CD4-positive, alpha-beta T cell treated with Interferon gamma for 1 hour (primary cell): ENCODE results near the gene TMEM163.

Source experiments
- DNase-seq: peaks from one replicate; pipeline ENCODE4 v3.0.0-alpha.2; 2020

The TMEM163 gene

DNA sequence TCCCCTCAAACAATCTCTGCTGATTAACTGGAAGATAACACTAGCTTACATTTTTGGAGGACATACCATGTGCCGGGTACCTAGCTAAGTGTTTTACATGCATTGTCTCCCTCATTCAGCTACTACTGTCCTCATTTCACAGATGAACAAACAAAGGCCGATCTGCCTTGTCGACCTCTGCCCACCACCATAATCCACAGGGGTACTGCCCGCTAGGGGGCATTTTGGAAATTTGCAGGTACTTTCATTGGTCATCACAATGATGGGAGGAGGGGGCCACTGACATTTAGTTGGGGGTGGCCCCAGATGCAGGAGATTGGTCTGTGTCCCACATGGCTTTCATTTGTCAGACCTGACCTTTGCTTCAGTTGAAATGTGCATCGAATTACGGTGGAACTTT, 3.9 kb upstream of the TMEM163 start:
- no peak for DNase-seq

DNA sequence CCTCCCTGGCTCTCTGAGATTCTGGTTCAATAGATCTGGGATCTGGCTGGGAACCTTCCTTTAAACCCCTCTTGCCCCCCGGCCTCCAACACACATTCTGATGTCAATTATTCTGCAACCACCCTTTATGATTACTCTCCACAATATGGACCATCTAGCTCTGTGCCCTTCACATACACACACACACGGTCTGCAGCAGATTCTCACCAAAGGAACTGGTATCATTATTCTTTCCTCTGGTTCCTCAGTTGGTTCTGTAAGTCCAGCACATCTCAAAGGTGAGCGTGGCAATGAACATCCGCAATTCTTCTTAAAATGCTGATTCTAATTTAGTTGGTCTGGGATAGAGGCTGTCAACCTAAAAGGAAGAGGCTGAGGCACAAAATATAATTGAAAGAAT, 2.8 kb upstream of the TMEM163 start:
- DNase-seq = no peak

DNA sequence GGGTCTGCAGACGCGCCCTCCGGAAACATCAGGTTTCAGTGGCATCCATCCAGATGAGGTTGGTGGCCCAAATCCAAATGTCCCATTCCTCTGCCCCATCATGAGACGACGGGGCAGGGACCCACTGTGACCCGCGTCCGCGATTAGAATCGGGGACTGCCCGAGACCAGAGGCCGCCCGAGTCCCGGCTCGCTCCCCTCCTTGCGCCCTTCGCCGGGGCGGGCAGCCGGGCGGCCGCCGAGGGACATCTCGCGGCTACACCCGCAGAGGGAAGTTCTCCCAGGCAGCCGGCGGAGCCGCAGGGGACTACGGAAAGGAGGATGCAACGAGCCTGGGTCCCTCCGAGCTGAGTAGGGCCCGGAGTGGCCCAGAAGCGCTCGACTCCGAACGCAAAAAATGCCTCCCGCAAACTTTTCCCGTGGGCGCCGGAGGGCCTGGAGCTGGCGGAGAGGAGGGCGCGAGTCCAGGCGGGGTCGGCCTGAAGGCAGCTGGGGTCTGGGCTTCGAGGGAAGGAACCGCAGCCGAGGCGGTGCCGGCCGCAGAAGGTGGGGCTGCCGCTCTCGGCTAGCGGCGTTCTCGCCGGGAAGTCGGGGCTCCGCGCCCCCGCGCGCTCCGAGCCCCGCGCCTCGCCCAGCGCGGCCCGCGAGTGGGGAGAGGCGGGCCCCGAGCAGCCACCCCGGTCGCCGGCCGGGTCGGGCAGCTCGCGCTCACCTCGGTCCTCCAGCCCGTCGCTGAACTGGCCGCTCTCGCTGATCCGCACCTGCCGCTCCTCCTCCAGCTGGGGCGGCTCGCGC, 580 bp downstream of the TMEM163 start:
- peak; percentile 21 for DNase-seq

DNA sequence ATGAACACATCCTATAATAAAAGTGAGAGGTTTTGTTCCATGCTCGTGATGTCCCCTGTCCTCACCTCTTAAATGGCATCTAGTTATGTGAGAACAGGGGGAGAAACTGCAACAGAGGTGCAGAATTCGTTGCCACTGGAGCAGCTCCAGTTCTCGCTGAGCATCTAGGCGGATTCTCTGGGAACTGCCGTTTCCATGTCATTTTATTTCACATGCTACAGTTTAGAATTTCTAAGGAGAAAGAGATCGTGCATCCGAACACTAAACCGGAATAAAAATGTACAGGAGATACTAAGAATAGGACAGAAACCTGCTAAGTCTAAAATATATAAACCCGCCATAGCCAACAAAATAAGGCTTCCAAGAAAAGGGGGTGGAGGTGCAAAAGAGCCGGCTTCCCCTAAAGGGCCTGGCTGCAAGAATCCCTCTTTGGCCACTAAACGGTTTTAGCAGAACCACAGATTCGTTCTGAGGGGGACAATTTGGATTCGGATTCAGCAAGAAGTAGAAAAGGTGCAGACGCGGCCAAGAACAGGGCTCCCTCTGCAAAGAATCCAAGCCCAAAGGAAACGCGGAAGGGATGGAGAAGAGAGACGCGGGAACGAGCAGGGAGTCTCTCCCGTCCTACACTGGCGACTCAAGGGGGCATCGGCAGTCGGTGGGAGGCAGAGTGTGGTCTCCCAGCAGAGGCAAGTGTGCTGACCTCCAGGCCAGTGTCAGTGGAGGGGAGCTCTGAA, 1.3 kb downstream of the TMEM163 start:
- no peak for DNase-seq

DNA sequence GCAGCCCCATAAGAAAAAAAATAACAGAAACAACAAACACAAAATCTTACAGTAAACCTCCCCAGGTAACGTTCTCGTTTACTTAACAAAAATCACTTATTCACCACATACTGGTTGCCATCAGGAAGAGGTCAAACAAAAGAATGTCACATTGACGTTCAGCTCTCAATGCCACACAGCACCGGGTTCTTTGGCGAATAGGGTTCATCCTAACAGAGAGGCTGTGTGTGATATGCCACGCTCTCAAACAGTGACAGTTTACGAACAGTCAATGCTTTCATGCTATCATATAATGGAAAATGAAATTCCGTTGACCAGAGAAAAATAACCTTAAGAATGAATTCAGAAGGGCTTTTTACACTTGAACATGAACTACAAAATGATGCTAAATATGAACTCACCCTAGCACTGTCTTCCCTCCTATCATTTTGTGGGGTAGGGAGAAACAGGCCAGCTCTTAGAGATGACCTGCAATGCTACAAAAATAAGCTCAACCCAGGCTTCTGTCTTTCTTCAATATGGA, 2.0 kb downstream of the TMEM163 start:
- no peak for DNase-seq

DNA sequence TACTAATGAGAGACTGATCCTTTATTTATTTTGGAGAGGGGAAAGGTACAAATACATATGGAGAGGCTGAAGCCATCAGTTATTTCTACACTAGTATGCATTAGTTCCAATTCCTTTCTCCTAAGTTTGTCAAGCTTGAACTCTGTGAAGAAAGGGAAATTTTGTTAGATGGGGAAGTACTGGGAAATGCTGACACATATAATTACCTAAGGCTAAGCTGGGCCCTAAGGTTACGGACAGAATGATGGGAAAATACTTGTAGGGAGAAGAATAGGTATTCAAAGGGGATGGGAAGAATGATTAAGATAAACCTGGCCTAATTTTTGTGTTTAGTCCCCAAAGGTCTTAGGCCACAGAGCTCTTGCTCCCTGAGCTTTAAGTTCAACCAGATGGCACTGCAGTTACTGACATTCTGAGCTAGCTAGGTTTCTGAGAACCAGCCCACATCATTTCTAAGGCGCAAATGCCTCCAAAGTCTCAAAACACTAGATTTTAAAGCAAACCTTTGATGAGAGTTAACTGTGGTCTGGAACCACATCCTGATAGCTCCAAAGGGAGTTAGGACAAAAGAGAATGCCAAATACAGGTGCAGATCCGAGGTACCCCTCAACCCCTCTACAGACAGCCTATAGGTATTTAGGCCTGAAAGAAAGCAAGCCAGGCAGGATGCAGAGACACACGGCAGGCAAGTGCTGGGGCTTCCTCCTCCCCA, 2.7 kb downstream of the TMEM163 start:
- DNase-seq = no peak

DNA sequence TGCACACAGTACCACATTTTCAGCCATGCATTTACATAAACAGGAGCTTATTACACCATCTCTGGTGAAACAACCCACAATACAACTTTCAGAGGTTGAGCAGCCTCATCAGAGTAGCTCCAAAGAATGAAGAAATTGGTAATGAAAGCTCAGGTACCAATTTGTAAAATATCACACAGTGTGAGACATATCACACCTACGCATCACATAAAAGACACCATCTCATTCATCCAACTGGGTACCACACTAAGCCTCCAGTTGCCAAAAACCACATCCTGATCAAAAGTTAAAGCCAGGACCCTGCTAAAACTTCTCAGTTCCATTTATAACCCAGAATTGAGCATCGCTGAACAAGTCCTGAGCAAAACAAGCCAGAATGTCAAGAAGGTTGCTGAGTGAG, 4.6 kb downstream of the TMEM163 start:
- DNase-seq = no peak

DNA sequence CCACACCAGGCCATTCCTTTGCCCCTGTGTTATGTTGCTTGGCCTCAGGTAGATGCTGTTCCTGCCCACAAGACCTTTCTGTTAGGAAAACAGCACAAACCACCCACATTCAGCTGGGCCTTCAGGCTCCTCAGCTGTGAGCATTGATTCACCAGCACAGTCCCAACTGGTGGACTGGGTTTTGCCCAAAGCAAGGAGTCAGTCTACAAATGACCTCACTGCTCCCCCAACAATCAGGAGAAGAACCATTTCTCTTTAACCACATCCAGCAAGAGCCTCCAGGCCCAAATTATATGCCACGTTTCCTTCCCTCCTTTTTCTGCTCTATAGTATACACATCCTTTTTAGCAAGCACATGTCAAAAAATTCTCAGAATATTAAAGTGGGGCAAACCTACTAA, 5.2 kb downstream of the TMEM163 start:
- DNase-seq = no peak

DNA sequence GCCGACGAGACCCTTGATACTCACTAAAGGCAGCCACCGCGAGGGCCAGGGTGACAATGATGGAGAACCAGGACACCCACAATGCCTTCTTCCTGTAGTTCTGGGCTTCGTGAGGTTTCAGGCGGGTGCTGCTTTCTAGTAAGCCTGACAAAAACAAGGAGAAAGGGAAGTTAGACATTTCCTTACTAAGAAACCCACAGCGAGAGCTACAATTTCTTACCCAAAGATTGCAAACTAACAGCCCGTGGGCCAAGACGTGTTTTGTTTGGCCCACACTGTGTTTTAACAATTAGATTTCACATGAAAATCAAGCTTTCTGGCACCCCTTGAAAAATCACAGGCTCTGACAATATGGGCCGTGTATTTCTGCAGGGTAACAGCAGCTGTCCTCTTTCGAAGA, 5.6 kb downstream of the TMEM163 start:
- DNase-seq = no peak

DNA sequence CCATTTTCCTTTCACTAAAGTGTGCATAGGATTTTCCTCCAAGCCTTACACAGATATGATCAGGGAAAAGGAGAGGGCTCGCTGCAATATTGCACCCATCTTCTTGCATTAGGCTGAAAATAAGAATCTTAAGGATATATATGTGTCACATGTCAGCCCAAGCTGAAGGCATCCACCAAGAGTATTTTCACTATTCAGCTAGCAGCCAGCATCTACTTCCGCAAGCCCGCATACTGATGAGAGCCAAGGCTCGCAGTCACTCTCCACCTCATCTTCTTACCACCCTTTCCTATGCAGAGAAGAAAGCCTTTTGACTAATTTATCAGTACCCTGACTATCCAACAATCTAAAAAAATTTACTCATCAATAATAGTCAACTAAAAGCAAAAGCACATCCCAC, 6.1 kb downstream of the TMEM163 start:
- DNase-seq = no peak

DNA sequence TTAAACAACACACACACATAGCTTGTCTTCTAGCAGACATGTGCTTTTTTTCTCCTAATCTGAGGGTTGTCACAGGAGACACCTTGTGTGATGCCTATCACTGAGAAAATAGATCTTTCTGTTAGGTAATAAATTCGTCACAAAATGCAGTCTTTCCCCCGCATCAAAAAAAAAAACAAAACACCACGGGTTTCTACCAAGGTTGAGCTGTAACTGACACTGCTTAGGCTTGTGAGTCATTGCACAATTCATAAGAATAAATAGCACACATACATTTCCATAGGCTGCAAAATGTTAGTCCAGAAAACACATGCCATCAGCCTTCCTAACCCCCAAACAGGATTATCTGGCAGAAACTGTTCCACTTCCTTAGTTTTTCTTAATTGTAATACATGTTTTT, 6.5 kb downstream of the TMEM163 start:
- DNase-seq = no peak

DNA sequence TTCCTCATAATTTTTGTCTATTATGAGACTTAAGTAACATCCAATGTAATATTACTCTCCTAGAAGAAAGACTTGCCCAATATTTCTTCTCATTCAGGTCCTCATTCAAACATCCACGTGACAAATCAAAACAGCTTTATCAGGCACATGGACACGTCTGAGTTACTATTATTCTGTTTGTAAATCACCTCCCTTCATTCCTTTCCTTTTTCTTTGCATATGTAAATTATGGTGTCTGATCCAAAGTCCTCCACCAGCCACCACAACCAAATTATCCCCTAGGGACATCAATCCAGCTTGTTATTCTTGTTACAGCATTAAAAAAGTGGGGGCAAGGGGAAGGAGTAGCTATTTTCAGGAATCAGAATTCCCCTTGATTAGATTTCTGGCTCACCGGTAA, 7.1 kb downstream of the TMEM163 start:
- no peak for DNase-seq

DNA sequence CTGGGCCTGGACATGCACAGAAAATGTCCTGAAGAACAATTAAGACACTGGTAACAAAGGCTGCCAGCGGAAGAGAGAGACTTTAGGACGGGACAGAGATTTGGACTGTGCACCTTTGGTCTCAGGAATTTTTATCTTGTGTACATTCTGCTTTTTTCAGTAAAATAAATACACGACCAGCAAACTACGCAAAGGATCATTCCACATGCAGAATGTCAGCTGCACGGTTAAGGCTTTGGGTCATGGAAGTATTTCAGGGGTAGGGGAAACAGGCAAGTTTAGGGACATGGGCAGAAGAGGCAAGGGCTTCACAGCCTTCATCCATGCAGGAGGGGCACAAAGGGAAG, 11.5 kb downstream of the TMEM163 start:
- no peak for DNase-seq

DNA sequence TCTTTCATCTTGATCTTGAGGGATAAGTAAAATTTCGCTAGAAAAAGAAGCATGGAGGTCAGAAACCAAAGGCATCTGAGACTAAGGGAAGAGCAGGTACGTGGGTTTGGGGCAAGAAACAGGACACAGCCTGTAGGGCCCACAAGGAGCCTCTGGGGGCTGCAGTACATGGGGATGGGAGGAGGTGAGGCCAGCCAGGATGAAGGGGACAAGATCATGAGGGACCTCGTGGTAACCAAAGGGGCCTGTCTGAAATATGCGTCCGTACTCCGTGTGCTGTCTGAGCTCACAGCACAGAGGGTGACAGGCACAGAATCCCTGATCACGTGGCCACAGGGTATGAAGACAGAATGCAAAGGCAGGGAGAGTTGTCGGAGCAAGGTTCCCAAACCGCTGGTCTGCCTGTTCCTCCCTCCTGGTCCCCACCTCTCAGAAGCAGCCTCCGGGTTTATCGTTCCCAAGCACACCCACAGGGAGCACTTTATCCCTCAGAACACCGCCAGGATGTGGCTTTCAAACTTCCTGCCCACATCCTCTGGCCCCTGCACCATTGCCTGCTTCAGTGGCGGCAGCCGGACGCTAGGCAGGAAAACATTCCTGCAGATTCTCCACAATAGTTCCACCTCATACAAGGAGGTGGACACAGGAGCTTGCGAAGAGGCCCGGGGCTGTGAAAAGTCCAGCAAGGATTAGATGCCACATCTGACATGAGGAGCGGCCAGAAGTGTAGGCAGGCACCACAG, 12.0 kb downstream of the TMEM163 start:
- no peak for DNase-seq

DNA sequence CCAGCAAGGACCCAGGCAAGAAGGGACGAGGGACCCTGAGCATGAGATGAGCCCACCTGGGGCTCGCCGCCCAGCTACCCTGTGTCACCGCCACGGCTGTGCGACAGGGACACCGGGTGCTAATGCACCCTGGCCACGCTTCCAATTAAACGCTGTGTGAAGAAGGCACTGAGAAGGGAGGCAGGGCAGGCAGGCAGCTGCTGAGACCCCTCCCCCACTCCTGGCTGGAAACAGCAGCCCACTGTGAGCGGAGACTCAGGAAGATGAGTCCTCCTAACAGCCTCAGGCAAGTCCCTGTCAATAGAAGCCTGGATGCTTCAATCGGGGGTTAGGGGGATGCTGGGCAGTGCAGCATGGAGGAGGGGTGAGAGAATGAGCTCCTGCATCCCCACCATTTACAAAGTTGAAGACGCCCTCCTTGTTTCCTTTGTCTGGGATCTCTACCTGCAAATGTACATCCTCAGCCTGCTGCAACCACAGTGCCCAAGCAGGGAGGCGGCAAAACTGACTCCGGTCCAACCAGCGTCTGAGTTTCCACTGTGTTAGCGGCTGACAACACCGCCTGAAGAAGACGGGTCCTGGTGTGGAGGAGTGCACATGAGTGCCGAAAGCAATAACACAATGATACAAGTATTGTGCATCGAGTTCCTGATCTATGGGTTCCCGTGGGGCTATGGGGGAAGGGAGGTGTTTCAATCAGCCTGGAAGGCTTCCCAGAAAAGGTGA, 12.8 kb downstream of the TMEM163 start:
- no peak for DNase-seq

DNA sequence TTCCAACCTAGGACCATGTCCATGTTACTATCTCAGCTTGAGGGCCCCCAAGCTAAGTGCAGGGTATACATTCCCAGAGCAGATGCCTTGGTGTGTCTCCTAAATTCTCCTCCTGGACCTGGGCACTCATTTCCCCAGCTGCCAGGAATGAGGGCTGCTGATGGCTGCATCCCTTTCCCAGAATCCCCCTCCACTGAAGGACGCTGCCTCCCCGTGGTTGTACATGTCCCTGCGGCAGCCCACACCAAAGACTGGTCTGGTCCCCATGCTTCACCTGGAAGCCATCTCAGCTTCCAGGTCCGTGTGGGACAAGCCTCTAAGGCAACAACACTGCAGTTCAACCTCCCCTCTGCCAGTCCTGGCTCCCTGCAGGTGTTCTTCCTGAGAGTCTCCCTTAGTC, 14.6 kb downstream of the TMEM163 start:
- no peak for DNase-seq

DNA sequence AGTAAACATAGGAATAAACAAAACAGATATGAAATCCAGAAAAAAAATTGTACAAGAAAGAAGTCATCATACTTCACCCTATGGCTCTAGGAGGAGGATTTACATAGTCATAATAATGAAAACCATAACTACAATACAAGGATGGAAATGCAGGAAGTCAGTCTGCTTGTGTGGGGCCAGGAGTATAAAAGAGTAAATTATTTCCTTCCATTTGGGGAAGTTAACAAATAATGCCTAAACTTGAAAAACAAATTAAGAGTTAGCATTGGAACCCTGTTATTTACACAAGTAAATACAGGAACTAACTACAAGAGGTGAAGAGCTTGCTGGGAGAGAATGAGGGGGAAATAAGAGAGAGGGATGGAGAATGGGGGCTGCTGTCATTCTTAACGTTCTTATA, 15.4 kb downstream of the TMEM163 start:
- DNase-seq = no peak

DNA sequence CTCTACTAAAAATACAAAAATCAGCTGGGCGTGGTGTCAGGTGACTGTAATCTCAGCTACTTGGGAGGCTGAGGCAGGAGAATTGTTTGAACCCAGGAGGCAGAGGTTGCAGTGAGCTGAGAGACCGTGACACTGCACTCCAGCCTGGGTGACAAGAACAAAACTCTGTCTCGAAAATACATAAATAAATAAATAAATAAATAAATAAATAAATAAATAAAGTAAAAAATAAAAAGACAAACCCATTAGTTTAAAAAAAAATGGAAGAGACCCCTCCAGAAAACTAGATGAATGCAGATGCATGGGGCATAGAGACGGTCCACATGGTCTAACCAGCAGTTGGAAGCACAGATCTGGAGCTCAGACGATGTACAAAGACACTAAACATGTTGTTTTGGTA, 18.1 kb downstream of the TMEM163 start:
- no peak for DNase-seq

DNA sequence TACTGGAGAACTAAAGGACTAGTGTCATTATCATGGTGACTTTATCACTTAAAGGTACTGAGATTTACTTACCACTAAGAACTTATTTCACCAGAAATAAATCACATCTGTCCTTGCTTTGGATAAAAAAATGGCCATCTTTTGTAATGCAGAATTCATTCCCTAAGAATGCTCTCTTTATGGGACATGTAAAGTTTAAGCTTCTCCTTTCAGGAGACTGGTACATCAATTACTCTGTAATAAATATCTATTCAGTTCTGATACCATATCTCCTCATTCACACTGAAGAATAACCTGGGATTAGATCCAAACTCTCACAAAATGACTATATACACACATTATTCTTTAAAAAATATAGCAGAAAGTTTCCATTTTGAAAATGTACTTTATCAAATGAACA, 24.4 kb downstream of the TMEM163 start:
- DNase-seq = no peak

DNA sequence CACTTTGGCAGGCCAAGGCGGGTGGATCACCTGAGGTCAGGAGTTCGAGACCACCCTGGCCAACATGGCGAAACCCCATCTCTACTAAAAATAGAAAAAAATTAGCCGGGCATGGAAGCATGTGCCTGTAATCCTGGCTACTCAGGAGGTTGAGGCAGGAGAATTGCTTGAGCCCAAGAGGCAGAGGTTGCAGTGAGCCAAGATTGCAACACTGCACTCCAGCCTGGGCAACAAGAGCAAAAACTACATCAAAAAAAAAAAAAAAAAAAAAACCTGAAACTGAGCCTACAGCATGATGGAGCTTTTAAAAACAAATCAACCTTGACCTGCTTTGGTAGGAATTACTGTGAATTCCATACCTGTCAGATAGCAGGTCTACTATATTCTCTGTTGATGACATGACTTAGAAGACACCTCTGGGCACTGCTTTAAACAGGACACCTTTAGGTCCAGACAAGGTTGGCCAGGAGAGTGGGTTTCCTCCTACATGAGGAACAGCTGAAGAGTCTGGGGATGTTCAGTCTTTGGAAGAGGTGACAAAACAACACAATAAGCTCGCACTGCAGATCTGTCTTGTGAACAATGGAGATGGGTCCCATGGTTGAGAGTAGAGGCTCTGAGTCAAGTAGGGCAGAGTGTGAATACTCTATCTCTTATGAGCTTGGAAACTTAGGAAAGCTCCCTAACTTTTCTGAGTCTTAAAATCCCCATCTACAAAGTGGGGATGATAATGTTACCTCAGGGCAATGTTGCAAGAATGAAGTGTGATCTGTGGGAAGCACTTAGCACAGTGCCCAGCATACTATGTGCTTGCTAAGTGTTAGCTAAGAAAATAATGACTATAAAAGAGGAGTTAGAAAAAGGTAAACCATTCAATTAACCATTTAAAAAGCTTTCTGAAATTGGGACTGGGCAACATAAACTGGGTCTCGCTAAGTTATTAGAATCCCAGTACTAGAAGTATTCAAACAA, 25.2 kb downstream of the TMEM163 start:
- DNase-seq = no peak

DNA sequence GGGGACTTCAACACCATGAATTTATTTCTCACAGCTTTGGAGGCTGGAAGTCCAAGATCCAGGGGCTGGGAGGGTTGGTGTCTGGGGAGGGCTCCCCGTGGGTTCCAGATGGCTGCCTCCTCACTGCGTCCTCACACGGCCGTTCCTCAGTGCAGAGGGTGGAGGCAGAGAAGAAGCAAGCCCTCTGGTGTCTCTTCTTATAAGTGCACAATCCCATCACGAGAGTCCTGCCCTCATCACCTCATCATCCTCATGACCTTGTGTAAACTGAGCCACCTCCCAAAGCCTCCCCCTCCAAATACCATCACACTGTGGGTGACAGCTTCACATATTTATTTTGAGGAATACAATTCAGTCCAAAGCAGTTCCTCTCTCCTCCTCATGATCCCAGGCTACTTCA, 26.3 kb downstream of the TMEM163 start:
- DNase-seq = no peak
